ENCODE results near the gene TBCC. TPM values are rescaled to one million over a fixed set of nuclear protein-coding genes. Genes with fewer than 3 reads are reported as not detected.
"Not testable (repeated sequence)": the region's sequence is repeated elsewhere in the genome, so short reads cannot be mapped to it uniquely, and the experiment has no call there.

Gene TBCC
- total RNA-seq, 3 donors from 2014 or later = 19.6 to 21.4 (median 20.1) TPM

- Mint-ChIP-seq H3K9me3 (no peaks in the 10 kb centered on the region), H3K36me3 (ENCODE audit: insufficient read depth) (peaks cover 18% of the 10 kb centered on the region), H3K4me3 (no peak overlapping the region), H3K4me1 (ENCODE audit: low read depth) (peaks cover 6% of the 10 kb centered on the region), H3K27me3 (ENCODE audit: low read depth) (no peaks in the 10 kb centered on the region)
- no peak for ATAC-seq
- no peak for DNase-seq
Measured at GRCh38 chr6:42758756-42759430, 13.0 kb upstream of the TBCC start.

- H3K4me1 Mint-ChIP-seq (ENCODE audit: low read depth) = peaks cover 10% of the 10 kb centered on the region
- no peak for ATAC-seq
Measured at GRCh38 chr6:42756722-42757121, 10.8 kb upstream of the TBCC start.

GRCh38 chr6:42754759-42755158 lies 8.9 kb upstream of the TBCC start:
- Mint-ChIP-seq H3K9me3 (no peaks in the 10 kb centered on the region), H3K4me1 (ENCODE audit: low read depth) (peaks cover 15% of the 10 kb centered on the region), H3K4me3 (no peak overlapping the region)

More at GRCh38 chr6:42756722-42757121, 10.8 kb upstream of the TBCC start:
- no peaks in the 10 kb centered on the region for H3K27me3 Mint-ChIP-seq (ENCODE audit: low read depth)
- no peak overlapping the region for H3K4me3 Mint-ChIP-seq
- DNase-seq = no peak
- H3K36me3 Mint-ChIP-seq (ENCODE audit: insufficient read depth) = peaks cover 20% of the 10 kb centered on the region
- no peaks in the 10 kb centered on the region for H3K9me3 Mint-ChIP-seq

GRCh38 chr6:42751055-42751454 lies 5.2 kb upstream of the TBCC start:
- H3K4me3 Mint-ChIP-seq = no peak overlapping the region
- peaks cover 28% of the 10 kb centered on the region for H3K4me1 Mint-ChIP-seq (ENCODE audit: low read depth)

More at GRCh38 chr6:42754759-42755158, 8.9 kb upstream of the TBCC start:
- DNase-seq (no peak), ATAC-seq (no peak)
- no peaks in the 10 kb centered on the region for H3K27me3 Mint-ChIP-seq (ENCODE audit: low read depth)
- peaks cover 20% of the 10 kb centered on the region for H3K36me3 Mint-ChIP-seq (ENCODE audit: insufficient read depth)

GRCh38 chr6:42748203-42748898 lies 2.4 kb upstream of the TBCC start:
- ATAC-seq (no peak), DNase-seq (no peak)
- Mint-ChIP-seq H3K27me3 (ENCODE audit: low read depth) (no peaks in the 10 kb centered on the region), H3K4me1 (ENCODE audit: low read depth) (peaks cover 37% of the 10 kb centered on the region), H3K4me3 (peak overlapping the region; percentile 98), H3K36me3 (ENCODE audit: insufficient read depth) (peaks cover 5% of the 10 kb centered on the region), H3K9me3 (no peaks in the 10 kb centered on the region)

More at GRCh38 chr6:42751055-42751454, 5.2 kb upstream of the TBCC start:
- Mint-ChIP-seq H3K36me3 (ENCODE audit: insufficient read depth) (peaks cover 6% of the 10 kb centered on the region), H3K9me3 (no peaks in the 10 kb centered on the region), H3K27me3 (ENCODE audit: low read depth) (no peaks in the 10 kb centered on the region)
- ATAC-seq (no peak), DNase-seq (no peak)

- H3K9me3 Mint-ChIP-seq = no peaks in the 10 kb centered on the region
- H3K4me1 Mint-ChIP-seq (ENCODE audit: low read depth) = peaks cover 36% of the 10 kb centered on the region
- no peaks in the 10 kb centered on the region for H3K27me3 Mint-ChIP-seq (ENCODE audit: low read depth)
Measured at GRCh38 chr6:42746463-42747391, 824 bp upstream of the TBCC start.

GRCh38 chr6:42745083-42745639 lies 742 bp downstream of the TBCC start:
- peaks cover 3% of the 10 kb centered on the region for H3K36me3 Mint-ChIP-seq (ENCODE audit: insufficient read depth)
- peaks cover 31% of the 10 kb centered on the region for H3K4me1 Mint-ChIP-seq (ENCODE audit: low read depth)
- ATAC-seq (no peak), DNase-seq (peak; percentile 7)
- no peaks in the 10 kb centered on the region for H3K27me3 Mint-ChIP-seq (ENCODE audit: low read depth)
- no peaks in the 10 kb centered on the region for H3K9me3 Mint-ChIP-seq
- H3K4me3 Mint-ChIP-seq = peak overlapping the region; percentile 98

More at GRCh38 chr6:42746463-42747391, 824 bp upstream of the TBCC start:
- Mint-ChIP-seq H3K4me3 (peak overlapping the region; percentile 98), H3K36me3 (ENCODE audit: insufficient read depth) (peaks cover 3% of the 10 kb centered on the region)
- DNase-seq (peak; percentile 58), ATAC-seq (peak; percentile 60 to 66)

- DNase-seq (no peak), ATAC-seq (no peak)
- no peaks in the 10 kb centered on the region for H3K27me3 Mint-ChIP-seq (ENCODE audit: low read depth)
- no peaks in the 10 kb centered on the region for H3K9me3 Mint-ChIP-seq
- peaks cover 31% of the 10 kb centered on the region for H3K4me1 Mint-ChIP-seq (ENCODE audit: low read depth)
- peaks cover 3% of the 10 kb centered on the region for H3K36me3 Mint-ChIP-seq (ENCODE audit: insufficient read depth)
- H3K4me3 Mint-ChIP-seq = peak overlapping the region; percentile 98
Measured at GRCh38 chr6:42744351-42744893, 1.5 kb downstream of the TBCC start.

- Mint-ChIP-seq H3K4me1 (ENCODE audit: low read depth) (peaks cover 12% of the 10 kb centered on the region), H3K4me3 (no peak overlapping the region), H3K9me3 (no peaks in the 10 kb centered on the region), H3K36me3 (ENCODE audit: insufficient read depth) (peaks cover 3% of the 10 kb centered on the region), H3K27me3 (ENCODE audit: low read depth) (no peaks in the 10 kb centered on the region)
- ATAC-seq (no peak), DNase-seq (no peak)
Measured at GRCh38 chr6:42742116-42742894, 3.6 kb downstream of the TBCC start.

- no peak overlapping the region for H3K4me3 Mint-ChIP-seq
- H3K27me3 Mint-ChIP-seq (ENCODE audit: low read depth) = no peaks in the 10 kb centered on the region
- ATAC-seq = no peak
- H3K9me3 Mint-ChIP-seq = no peaks in the 10 kb centered on the region
- peaks cover 9% of the 10 kb centered on the region for H3K4me1 Mint-ChIP-seq (ENCODE audit: low read depth)
- no peak for DNase-seq
- peaks cover under 1% of the 10 kb centered on the region for H3K36me3 Mint-ChIP-seq (ENCODE audit: insufficient read depth)
Measured at GRCh38 chr6:42740725-42741124, 5.2 kb downstream of the TBCC start.

GRCh38 chr6:42735976-42736375 lies 9.9 kb downstream of the TBCC start:
- Mint-ChIP-seq H3K36me3 (ENCODE audit: insufficient read depth) (no peaks in the 10 kb centered on the region), H3K27me3 (ENCODE audit: low read depth) (no peaks in the 10 kb centered on the region), H3K9me3 (no peaks in the 10 kb centered on the region), H3K4me1 (ENCODE audit: low read depth) (no peaks in the 10 kb centered on the region), H3K4me3 (no peak overlapping the region)
- ATAC-seq (no peak), DNase-seq (no peak)

- DNase-seq; H3K4me1 Mint-ChIP-seq (ENCODE audit: low read depth); H3K36me3 Mint-ChIP-seq (ENCODE audit: insufficient read depth); H3K9me3 Mint-ChIP-seq; H3K4me3 Mint-ChIP-seq; ATAC-seq; H3K27me3 Mint-ChIP-seq (ENCODE audit: low read depth): not testable (repeated sequence)
Measured at GRCh38 chr6:42733867-42734481, 11.9 kb downstream of the TBCC start.

- no peak for ATAC-seq
- no peaks in the 10 kb centered on the region for H3K36me3 Mint-ChIP-seq (ENCODE audit: insufficient read depth)
- no peak overlapping the region for H3K4me3 Mint-ChIP-seq
- no peaks in the 10 kb centered on the region for H3K9me3 Mint-ChIP-seq
- H3K4me1 Mint-ChIP-seq (ENCODE audit: low read depth) = peaks cover 18% of the 10 kb centered on the region
- DNase-seq = no peak
- H3K27me3 Mint-ChIP-seq (ENCODE audit: low read depth) = no peaks in the 10 kb centered on the region
Measured at GRCh38 chr6:42729731-42730130, 16.2 kb downstream of the TBCC start.
